MM.1S (cell line): ENCODE measurements around the gene OR4D1.

Experiments
- EZH2 ChIP-seq: fragments of 300-600 bp; sonication (generic); optimal IDR thresholded peaks from 2 replicates; pipeline ENCODE3; 2017; ENCODE audit warnings: low read depth, mild to moderate bottlenecking, antibody characterized with exemption, low read length, mixed read lengths
- EZH2phosphoT487 ChIP-seq: fragments of 300-600 bp; sonication (generic); IDR thresholded peaks from 2 replicates; pipeline ENCODE4 v1.6.1; 2018; ENCODE audit warnings: antibody characterized with exemption, low read length
- TF ChIP-seq, protein P1 (sequence below): fragments of 300-600 bp; sonication (generic); IDR thresholded peaks from 2 replicates; pipeline ENCODE4 v1.5.1; 2016; ENCODE audit warnings: antibody characterized with exemption, low read length, mixed read lengths

DNA sequence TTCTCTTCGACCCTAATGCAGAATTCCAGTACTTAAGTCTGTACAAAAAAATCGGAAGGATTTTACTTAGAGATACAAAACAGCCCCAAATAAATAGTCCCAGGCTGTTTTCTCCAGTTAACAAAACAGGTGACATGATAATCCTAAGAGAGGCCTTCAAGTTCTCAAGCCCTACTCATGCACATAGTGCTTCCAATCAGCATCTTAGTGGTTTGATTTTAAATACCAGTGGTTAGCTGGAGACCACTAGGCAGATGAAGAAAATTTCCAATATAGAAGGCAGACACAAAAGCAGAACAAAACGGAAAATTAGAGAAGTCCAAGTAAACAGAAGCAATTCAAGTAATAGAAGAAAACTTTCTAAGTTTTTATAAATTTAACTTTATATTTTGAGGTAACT, 13.4 kb downstream of the OR4D1 start:
- TF ChIP-seq, protein P1, sequence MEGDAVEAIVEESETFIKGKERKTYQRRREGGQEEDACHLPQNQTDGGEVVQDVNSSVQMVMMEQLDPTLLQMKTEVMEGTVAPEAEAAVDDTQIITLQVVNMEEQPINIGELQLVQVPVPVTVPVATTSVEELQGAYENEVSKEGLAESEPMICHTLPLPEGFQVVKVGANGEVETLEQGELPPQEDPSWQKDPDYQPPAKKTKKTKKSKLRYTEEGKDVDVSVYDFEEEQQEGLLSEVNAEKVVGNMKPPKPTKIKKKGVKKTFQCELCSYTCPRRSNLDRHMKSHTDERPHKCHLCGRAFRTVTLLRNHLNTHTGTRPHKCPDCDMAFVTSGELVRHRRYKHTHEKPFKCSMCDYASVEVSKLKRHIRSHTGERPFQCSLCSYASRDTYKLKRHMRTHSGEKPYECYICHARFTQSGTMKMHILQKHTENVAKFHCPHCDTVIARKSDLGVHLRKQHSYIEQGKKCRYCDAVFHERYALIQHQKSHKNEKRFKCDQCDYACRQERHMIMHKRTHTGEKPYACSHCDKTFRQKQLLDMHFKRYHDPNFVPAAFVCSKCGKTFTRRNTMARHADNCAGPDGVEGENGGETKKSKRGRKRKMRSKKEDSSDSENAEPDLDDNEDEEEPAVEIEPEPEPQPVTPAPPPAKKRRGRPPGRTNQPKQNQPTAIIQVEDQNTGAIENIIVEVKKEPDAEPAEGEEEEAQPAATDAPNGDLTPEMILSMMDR: no peak
- TF ChIP-seq EZH2: no peak
- no peak for TF ChIP-seq EZH2phosphoT487
